Hepatocyte (in vitro differentiated cells): ENCODE measurements around the gene PLCXD3.

Experiments
- CTCF ChIP-seq: fragments of 200-600 bp; sonication (generic); IDR thresholded peaks from 2 replicates; pipeline ENCODE4 v1.5.1; 2016; ENCODE audit warnings: antibody characterized with exemption, mild to moderate bottlenecking; ENCODE audit not compliant: poor library complexity
- EZH2 ChIP-seq: fragments of 200-600 bp; sonication (generic); IDR thresholded peaks from 2 replicates; pipeline ENCODE4 v1.6.1; 2016; ENCODE audit warnings: antibody characterized with exemption, mild to moderate bottlenecking, borderline replicate concordance
- EZH2phosphoT487 ChIP-seq: fragments of 200-600 bp; sonication (generic); IDR thresholded peaks from one replicate; pipeline ENCODE4 v1.6.1; 2018; ENCODE audit warnings: antibody characterized with exemption, mild to moderate bottlenecking, low read depth, moderate library complexity; ENCODE audit not compliant: unreplicated experiment, severe bottlenecking

- TF ChIP-seq CTCF = no peak
- no peak for TF ChIP-seq EZH2
- no peak for TF ChIP-seq EZH2phosphoT487
Observed at GRCh38 chr5:41336471-41336870, 173.9 kb downstream of the PLCXD3 start.
